HG02981 (cell line): ENCODE data around the gene ANKRD11.

Experiments used
- ATAC-seq: cut with Tn5 transposase; IDR thresholded peaks from one replicate; pipeline ENCODE4 v1.9.1; 2021; ENCODE audit warnings: mild to moderate bottlenecking, moderate library complexity; ENCODE audit not compliant: unreplicated experiment

The ANKRD11 gene

GRCh38 chr16:89291363-89291762 is 199.0 kb downstream of the ANKRD11 start:
- ATAC-seq, result no peak

- ATAC-seq, result no peak
Observed at GRCh38 chr16:89290887-89291286, 199.5 kb downstream of the ANKRD11 start.

GRCh38 chr16:89290472-89290871 is 199.9 kb downstream of the ANKRD11 start:
- no peak for ATAC-seq

- peak; percentile 51 for ATAC-seq
Observed at GRCh38 chr16:89289428-89290395, 200.6 kb downstream of the ANKRD11 start.

GRCh38 chr16:89288966-89289365 is 201.4 kb downstream of the ANKRD11 start:
- no peak for ATAC-seq

- ATAC-seq, result no peak
Observed at GRCh38 chr16:89288577-89288844, 201.8 kb downstream of the ANKRD11 start.

GRCh38 chr16:89287777-89288576 is 202.4 kb downstream of the ANKRD11 start:
- ATAC-seq, result no peak

- ATAC-seq, result no peak
Observed at GRCh38 chr16:89286096-89286495, 204.3 kb downstream of the ANKRD11 start.

- ATAC-seq, result no peak
Observed at GRCh38 chr16:89285381-89285780, 205.0 kb downstream of the ANKRD11 start.

- no peak for ATAC-seq
Observed at GRCh38 chr16:89283449-89283848, 206.9 kb downstream of the ANKRD11 start.

GRCh38 chr16:89282523-89282922 is 207.8 kb downstream of the ANKRD11 start:
- ATAC-seq, result no peak

- ATAC-seq, result no peak
Observed at GRCh38 chr16:89281829-89282228, 208.5 kb downstream of the ANKRD11 start.

- no peak for ATAC-seq
Observed at GRCh38 chr16:89281189-89281577, 209.2 kb downstream of the ANKRD11 start.

- no peak for ATAC-seq
Observed at GRCh38 chr16:89280546-89281188, 209.7 kb downstream of the ANKRD11 start.

- no peak for ATAC-seq
Observed at GRCh38 chr16:89279666-89280481, 210.5 kb downstream of the ANKRD11 start.

GRCh38 chr16:89278441-89279240 is 211.7 kb downstream of the ANKRD11 start:
- no peak for ATAC-seq

GRCh38 chr16:89277641-89278341 is 212.6 kb downstream of the ANKRD11 start:
- no peak for ATAC-seq

- no peak for ATAC-seq
Observed at GRCh38 chr16:89277049-89277448, 213.3 kb downstream of the ANKRD11 start.
